GM21423 (cell line): ENCODE results near the gene NES.

Experiments
- ATAC-seq: cut with Tn5 transposase; IDR thresholded peaks from one replicate; pipeline ENCODE4 v1.9.1; 2021; ENCODE audit warnings: mild to moderate bottlenecking, moderate library complexity; ENCODE audit not compliant: unreplicated experiment

Gene NES

GRCh38 chr1:156676820-156677615, at the start of gene NES:
TSS of gene NES (minus strand) at chr1:156677407. CDS start at chr1:156677264, 143 bp downstream.
- no peak for ATAC-seq

GRCh38 chr1:156726549-156727226, 49.5 kb upstream of the NES start:
- no peak for ATAC-seq

- no peak for ATAC-seq
Observed at GRCh38 chr1:156725683-156726280, 48.6 kb upstream of the NES start.

- no peak for ATAC-seq
Observed at GRCh38 chr1:156721535-156721934, 44.3 kb upstream of the NES start.

- ATAC-seq = no peak
Observed at GRCh38 chr1:156721131-156721530, 43.9 kb upstream of the NES start.

GRCh38 chr1:156717351-156717750, 40.1 kb upstream of the NES start:
- ATAC-seq = no peak

GRCh38 chr1:156714830-156715229, 37.6 kb upstream of the NES start:
- ATAC-seq = no peak

GRCh38 chr1:156712626-156713025, 35.4 kb upstream of the NES start:
- ATAC-seq = no peak

- no peak for ATAC-seq
Observed at GRCh38 chr1:156711011-156711817, 34.0 kb upstream of the NES start.

GRCh38 chr1:156709757-156710489, 32.7 kb upstream of the NES start:
- ATAC-seq = no peak

GRCh38 chr1:156709031-156709430, 31.8 kb upstream of the NES start:
- no peak for ATAC-seq

GRCh38 chr1:156708218-156708661, 31.0 kb upstream of the NES start:
- ATAC-seq = no peak

- no peak for ATAC-seq
Observed at GRCh38 chr1:156707417-156708217, 30.4 kb upstream of the NES start.

- ATAC-seq = no peak
Observed at GRCh38 chr1:156706657-156707416, 29.6 kb upstream of the NES start.

- no peak for ATAC-seq
Observed at GRCh38 chr1:156705918-156706656, 28.9 kb upstream of the NES start.

- no peak for ATAC-seq
Observed at GRCh38 chr1:156705321-156705917, 28.2 kb upstream of the NES start, which contains the start of gene CRABP2. TSS of gene CRABP2 (minus strand) at chr1:156705583. CDS start at chr1:156705446, 137 bp downstream.

- no peak for ATAC-seq
Observed at GRCh38 chr1:156704930-156705320, 27.7 kb upstream of the NES start.
